Adipose tissue (tissue), 3 donors: ENCODE measurements around the gene RTN4R. TPM values are rescaled to one million over a fixed set of nuclear protein-coding genes. Genes with fewer than 3 reads are reported as not detected.

Source experiments
- H3K27ac ChIP-seq: one replicate; pipeline ENCODE4 v1.5.1; 2013; ENCODE audit warnings: low read depth, low read length
- WGBS, 3 donors: extraction: QIAGEN DNeasy Blood & Tissue Kit; methylation state at CpG; one replicate each; pipeline ENCODE4 v1.1.7; 2013; 5-methylcytosine and 5-hydroxymethylcytosine counted together
- polyA plus RNA-seq, 3 donors: library from polyadenylated mRNA; stranded (reverse); fragments of 200-250 nt; gene quantifications; one replicate each; pipeline ENCODE4 v1.2.3, GENCODE V29; 2013
- donor health status: healthy with polysubstance abuse.
- donor health status: Bipolar disorder and iron deficiency.
- donor health status: healthy.

The RTN4R gene
- polyA plus RNA-seq, 3 donors, result 0.22 to 7.2 (median 0.59) TPM

- no peak overlapping the region for H3K27ac ChIP-seq
- 82 to 86% (median 85%) methylated on average over 8 of the region's 8 CpGs for WGBS, 3 donors
These were observed 63.8 kb downstream of the RTN4R start for GRCh38 chr22:20204311-20204710.

GRCh38 chr22:20203552-20204201, 64.4 kb downstream of the RTN4R start:
- H3K27ac ChIP-seq, result no peak overlapping the region
- 39 to 52% (median 50%) methylated on average over 11 of the region's 11 CpGs for WGBS, 3 donors

GRCh38 chr22:20203142-20203551, 65.0 kb downstream of the RTN4R start:
- WGBS, 3 donors, result 52 to 63% (median 59%) methylated on average over 4 of the region's 4 CpGs
- H3K27ac ChIP-seq, result no peak overlapping the region

- H3K27ac ChIP-seq, result no peak overlapping the region
- 85 to 90% (median 87%) methylated on average over 13 of the region's 13 CpGs for WGBS, 3 donors
These were observed 66.2 kb downstream of the RTN4R start for GRCh38 chr22:20201837-20202392.

- no peak overlapping the region for H3K27ac ChIP-seq
- 91 to 95% (median 94%) methylated on average over 5 of the region's 5 CpGs for WGBS, 3 donors
These were observed 68.2 kb downstream of the RTN4R start for GRCh38 chr22:20199906-20200305.

GRCh38 chr22:20199413-20199842, 68.7 kb downstream of the RTN4R start:
- WGBS, 3 donors, result 71 to 96% (median 92%) methylated on average over 1 of the region's 1 CpG
- H3K27ac ChIP-seq, result no peak overlapping the region

GRCh38 chr22:20198557-20199319, 69.4 kb downstream of the RTN4R start:
- H3K27ac ChIP-seq, result no peak overlapping the region
- 78 to 88% (median 81%) methylated on average over 10 of the region's 10 CpGs for WGBS, 3 donors

GRCh38 chr22:20197407-20198030, 70.6 kb downstream of the RTN4R start:
- 82 to 94% (median 85%) methylated on average over 18 of the region's 18 CpGs for WGBS, 3 donors
- H3K27ac ChIP-seq, result no peak overlapping the region

- 75 to 81% (median 78%) methylated on average over 19 of the region's 19 CpGs for WGBS, 3 donors
- no peak overlapping the region for H3K27ac ChIP-seq
These were observed 71.8 kb downstream of the RTN4R start for GRCh38 chr22:20196094-20196842.

GRCh38 chr22:20194681-20195593, 73.2 kb downstream of the RTN4R start:
- WGBS, 3 donors, result 66 to 83% (median 72%) methylated on average over 15 of the region's 15 CpGs
- no peak overlapping the region for H3K27ac ChIP-seq

- 87 to 92% (median 88%) methylated on average over 17 of the region's 17 CpGs for WGBS, 3 donors
- H3K27ac ChIP-seq, result no peak overlapping the region
These were observed 74.2 kb downstream of the RTN4R start for GRCh38 chr22:20193761-20194494.

GRCh38 chr22:20192972-20193760, 75.0 kb downstream of the RTN4R start:
- 82 to 87% (median 84%) methylated on average over 20 of the region's 20 CpGs for WGBS, 3 donors
- H3K27ac ChIP-seq, result no peak overlapping the region

GRCh38 chr22:20192293-20192971, 75.7 kb downstream of the RTN4R start:
- WGBS, 3 donors, result 86 to 93% (median 87%) methylated on average over 10 of the region's 10 CpGs
- H3K27ac ChIP-seq, result no peak overlapping the region

GRCh38 chr22:20191803-20192202, 76.3 kb downstream of the RTN4R start:
- H3K27ac ChIP-seq, result no peak overlapping the region
- WGBS, 3 donors, result 79 to 87% (median 86%) methylated on average over 8 of the region's 8 CpGs
